BJ (cell line): Measurements from ENCODE around the gene HJV. TPM values are rescaled to one million over a fixed set of nuclear protein-coding genes. Genes with fewer than 3 reads are reported as not detected.
"Not testable (repeated sequence)": the region's sequence is repeated elsewhere in the genome, so short reads cannot be mapped to it uniquely, and the experiment has no call there.

Experiments used
- CTCF ChIA-PET: fragments of 350-600 bp; formaldehyde crosslinking; extraction: SDS; loops from one replicate; lab custom pipeline; 2021; ENCODE audit warnings: antibody characterized with exemption, inconsistent platforms; lab: Yijun Ruan, JAX
- POLR2A ChIA-PET: fragments of 300-600 bp; sonication (Branson Sonifier 250); formaldehyde crosslinking; extraction: SDS; loops from one replicate; lab custom pipeline; 2021; ENCODE audit warnings: antibody characterized with exemption; lab: Charles Lee
- DNase-seq: peaks from one replicate; pipeline ENCODE4 v3.0.0-alpha.2; 2011; ENCODE audit warnings: low read depth
- H3K27me3 ChIP-seq: 2 replicates; pipeline ENCODE4 v1.6.0; 2011; ENCODE audit warnings: low read length; ENCODE audit not compliant: control insufficient read depth, insufficient read depth
- H3K36me3 ChIP-seq: 2 replicates; pipeline ENCODE4 v1.5.1; 2011; ENCODE audit warnings: low read length; ENCODE audit not compliant: control insufficient read depth, insufficient read depth
- H3K4me3 ChIP-seq: 2 replicates; pipeline ENCODE4 v1.5.1; 2011; ENCODE audit warnings: low read depth, mild to moderate bottlenecking, control low read depth, low read length
- CTCF ChIP-seq: IDR thresholded peaks from 2 replicates; pipeline ENCODE4 v1.5.1; 2011; ENCODE audit warnings: low read depth, mild to moderate bottlenecking, control low read depth, inconsistent platforms, low read length, moderate library complexity; ENCODE audit not compliant: insufficient read depth
- polyA plus RNA-seq: library from polyadenylated mRNA; depleted of rRNA; stranded (reverse); fragments of >200 nt; gene quantifications from 2 replicates; pipeline ENCODE4 v1.2.3, GENCODE V29; 2011

The HJV gene
- polyA plus RNA-seq, 1 experiment: not detected

GRCh38 chr1:146036241-146036964 is 14.9 kb upstream of the HJV start:
- TF ChIP-seq CTCF: no peak
- Histone ChIP-seq H3K36me3 (no peaks in the 10 kb centered on the region), H3K4me3 (peak overlapping the region; percentile 29), H3K27me3 (no peaks in the 10 kb centered on the region)
- no peak for DNase-seq
- CTCF ChIA-PET: interaction anchor here (0.6 to 2.4 kb wide), 5 partner anchors 9 to 144 kb away, joined by 3 to 11 read pairs (median 4); no protein-coding TSS in a partner anchor
- POLR2A ChIA-PET: interaction anchor here (0.9 kb wide), 1 partner anchor 16 kb away, joined by 4 read pairs; no protein-coding TSS in a partner anchor

DNA sequence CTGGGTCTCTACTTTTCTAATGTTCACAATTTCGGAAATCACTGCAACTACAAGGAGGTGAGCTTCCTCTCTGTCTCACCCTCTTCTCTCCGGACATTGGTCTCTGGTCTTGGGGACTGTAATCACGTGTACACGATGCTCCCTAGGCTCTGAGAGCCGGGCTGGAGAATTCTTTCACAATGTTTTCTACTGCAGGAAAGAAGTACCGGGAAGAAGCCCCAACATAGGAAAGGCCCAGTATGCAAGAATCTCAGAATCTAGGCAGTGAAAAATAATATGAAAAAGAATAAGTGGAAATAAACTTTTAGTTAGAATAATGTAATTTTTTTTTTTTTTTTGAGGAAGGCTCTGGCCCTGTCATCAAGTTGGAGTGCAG is 13.5 kb upstream of the HJV start:
- ChIA-PET POLR2A (interaction anchor here (0.7 kb wide), 1 partner anchor 30 kb away, joined by 7 read pairs; no protein-coding TSS in a partner anchor), CTCF (interaction anchor here (0.7 to 1.6 kb wide), 5 partner anchors 14 to 119 kb away, joined by 3 to 10 read pairs (median 5); partner anchors contain the start of gene HJV)
- TF ChIP-seq CTCF: no peak
- Histone ChIP-seq H3K36me3 (no peaks in the 10 kb centered on the region), H3K27me3 (no peaks in the 10 kb centered on the region), H3K4me3 (peak overlapping the region; percentile 5; the same call in 1 of the 2 replicates)
- DNase-seq: no peak

DNA sequence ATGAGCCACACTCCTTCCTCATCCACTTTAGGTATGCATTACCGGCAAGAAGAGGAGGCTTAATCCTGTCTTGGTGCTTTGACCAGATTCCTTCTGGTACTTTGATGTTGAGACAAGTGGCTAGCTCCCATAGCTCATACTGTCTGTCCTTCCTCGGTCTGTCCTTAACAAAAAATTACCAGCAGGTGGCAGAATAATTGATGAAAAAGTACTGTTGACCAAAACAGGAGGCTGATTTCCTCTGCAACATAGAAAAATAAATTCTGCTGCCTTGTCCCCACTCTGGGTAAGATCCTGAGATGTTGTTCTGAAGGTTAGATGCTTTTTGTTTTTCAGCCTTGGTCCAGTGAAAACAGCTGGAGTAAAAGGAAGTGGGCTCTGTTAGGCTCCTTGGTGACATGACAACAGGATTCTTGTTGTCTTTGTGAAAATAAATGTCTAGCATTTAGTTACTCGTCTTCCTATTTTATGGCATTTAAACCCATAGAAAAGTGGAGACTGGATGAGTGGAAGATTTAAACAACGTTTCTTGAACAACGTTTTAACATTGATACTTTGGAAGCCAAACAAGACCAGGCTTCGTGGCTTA is 11.2 kb upstream of the HJV start:
- H3K4me3 ChIP-seq: no peak overlapping the region
- H3K36me3 ChIP-seq: no peaks in the 10 kb centered on the region
- TF ChIP-seq CTCF: peak; percentile 63
- DNase-seq: no peak
- CTCF ChIA-PET: interaction anchor here (0.6 to 3.1 kb wide), 11 partner anchors 10 to 141 kb away, joined by 3 to 26 read pairs (median 3); partner anchors contain the start of genes HJV and RBM8A
- H3K27me3 ChIP-seq: no peaks in the 10 kb centered on the region
- POLR2A ChIA-PET: interaction anchor here (0.5 kb wide), 1 partner anchor 85 kb away, joined by 3 read pairs; no protein-coding TSS in a partner anchor

- Histone ChIP-seq H3K36me3 (no peaks in the 10 kb centered on the region), H3K27me3 (no peaks in the 10 kb centered on the region), H3K4me3 (no peak overlapping the region)
- ChIA-PET CTCF (interaction anchor here (1.3 to 3.1 kb wide), 5 partner anchors 9 to 139 kb away, joined by 3 to 26 read pairs (median 10); partner anchors contain the start of genes HJV and RBM8A), POLR2A (no interaction called here)
- no peak for DNase-seq
- TF ChIP-seq CTCF: no peak
Measured at GRCh38 chr1:146031476-146031875, 9.9 kb upstream of the HJV start.

DNA sequence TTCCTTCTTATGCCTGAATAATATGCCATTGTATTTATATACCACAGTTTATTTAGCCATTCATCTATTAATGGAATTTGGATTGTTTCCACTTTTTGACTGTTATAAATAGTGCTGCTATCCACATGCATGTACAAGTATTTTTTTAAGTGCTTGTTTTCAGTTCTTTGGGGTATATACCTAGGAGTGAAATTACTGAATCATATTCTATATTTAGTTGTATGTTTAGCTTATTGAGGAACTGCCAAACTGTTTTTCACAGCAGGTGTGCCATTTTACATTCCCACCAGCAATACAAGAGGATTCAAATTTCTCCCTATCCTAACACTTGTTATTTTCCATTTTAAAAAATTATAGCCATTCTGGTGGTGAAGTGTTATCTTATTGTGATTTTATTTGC is 7.6 kb upstream of the HJV start:
- no peak for DNase-seq
- POLR2A ChIA-PET: no interaction called here
- no peak for TF ChIP-seq CTCF

DNA sequence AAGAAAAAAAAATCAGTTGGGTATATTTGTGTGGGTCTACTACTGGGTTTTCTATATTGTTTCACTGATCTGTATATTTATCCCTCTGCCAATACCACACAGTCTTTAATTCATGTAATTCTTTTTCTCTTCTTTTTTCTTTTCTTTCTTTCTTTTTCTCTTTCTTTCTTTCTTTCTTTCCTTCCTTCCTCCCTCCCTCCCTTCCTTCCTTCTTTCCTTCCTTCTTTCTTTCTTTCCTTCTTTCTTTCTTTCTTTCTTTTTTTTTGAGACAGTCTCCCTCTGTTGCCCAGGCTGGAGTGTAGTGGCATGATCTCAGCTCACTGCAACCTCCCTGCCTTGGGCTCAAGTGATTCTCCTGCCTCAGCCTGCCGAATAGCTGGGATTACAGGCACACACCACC is 5.1 kb upstream of the HJV start:
- H3K4me3 ChIP-seq, DNase-seq, H3K27me3 ChIP-seq, POLR2A ChIA-PET, H3K36me3 ChIP-seq: not testable (repeated sequence)
- CTCF ChIA-PET: interaction anchor here (1.3 to 4.9 kb wide), 2 partner anchors 9 to 10 kb away, joined by 4 to 18 read pairs; no protein-coding TSS in a partner anchor

More for the DNA sequence above, 7.6 kb upstream of the HJV start:
- Histone ChIP-seq H3K36me3 (no peaks in the 10 kb centered on the region), H3K4me3 (no peak overlapping the region), H3K27me3 (no peaks in the 10 kb centered on the region)
- CTCF ChIA-PET: interaction anchor here (4.9 kb wide), 1 partner anchor 12 kb away, joined by 18 read pairs; no protein-coding TSS in a partner anchor

DNA sequence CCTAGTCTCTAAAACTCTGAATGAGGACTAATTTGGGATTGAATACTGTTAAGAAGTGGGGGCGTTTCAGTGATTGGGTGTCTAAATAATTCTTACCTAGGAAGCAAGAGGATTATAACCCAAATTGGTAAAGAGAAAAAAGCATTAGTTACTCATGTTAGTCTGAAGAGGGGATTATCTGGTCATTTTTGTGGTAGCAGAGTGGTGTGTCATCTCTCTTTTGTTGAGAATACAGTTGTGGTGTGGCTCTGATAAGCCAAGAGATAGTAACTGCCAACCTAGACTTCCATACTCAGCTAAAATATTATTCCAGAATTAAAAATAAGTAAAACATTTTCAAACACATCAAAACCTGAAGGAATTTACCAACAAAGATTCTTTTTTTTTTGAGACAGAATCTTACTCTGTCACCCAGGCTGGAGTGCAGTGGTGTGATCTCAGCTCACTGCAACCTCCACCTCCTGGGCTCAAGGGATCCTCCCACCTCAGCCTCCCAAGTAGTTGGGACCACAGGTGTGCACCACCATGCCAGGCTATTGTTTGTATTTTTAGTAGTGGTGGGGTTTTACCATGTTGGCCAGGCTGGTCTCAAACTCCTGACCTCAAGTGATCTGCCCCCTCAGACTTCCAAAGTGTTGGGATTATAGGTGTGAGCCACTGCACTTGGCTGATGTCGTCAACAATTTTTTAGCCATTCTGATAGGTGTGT is 4.4 kb upstream of the HJV start:
- H3K27me3 ChIP-seq, DNase-seq, POLR2A ChIA-PET, H3K4me3 ChIP-seq, H3K36me3 ChIP-seq: not testable (repeated sequence)
- CTCF ChIA-PET: interaction anchor here (0.9 to 4.9 kb wide), 4 partner anchors 8 to 180 kb away, joined by 3 to 18 read pairs (median 4); partner anchors contain the start of gene NUDT17
